NCI-H748 treated with DMSO at 0.1 percent for 48 hours (cell line): ENCODE results near the gene INTS7.

ENCODE experiments used
- DNase-seq: peaks from one replicate; lab custom pipeline; 2025; lab: John Stamatoyannopoulos, UW

INTS7 gene

GRCh38 chr1:211909395-211909794 lies 126.0 kb downstream of the INTS7 start:
- no peak for DNase-seq

DNA sequence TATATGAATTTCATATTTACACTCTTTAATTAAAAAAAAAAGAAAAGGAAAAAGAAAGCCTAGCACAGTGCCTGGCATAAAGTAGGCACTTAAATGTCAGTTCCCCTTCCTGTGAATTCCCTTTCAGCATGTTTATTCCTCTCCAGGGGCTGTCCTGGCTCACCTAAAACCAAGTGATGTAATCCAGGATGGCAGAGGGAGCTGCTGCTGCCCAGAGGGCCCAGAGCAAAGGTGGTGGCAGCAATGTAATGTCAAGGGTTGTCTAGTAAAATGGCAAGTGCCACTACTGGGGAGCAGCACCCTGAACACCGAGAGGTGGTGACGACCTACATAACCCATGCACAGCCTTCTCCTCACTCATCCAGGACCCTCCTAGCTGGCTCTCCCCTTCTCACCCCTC lies 126.4 kb downstream of the INTS7 start:
- no peak for DNase-seq

GRCh38 chr1:211908453-211908852 lies 126.9 kb downstream of the INTS7 start:
- no peak for DNase-seq

DNA sequence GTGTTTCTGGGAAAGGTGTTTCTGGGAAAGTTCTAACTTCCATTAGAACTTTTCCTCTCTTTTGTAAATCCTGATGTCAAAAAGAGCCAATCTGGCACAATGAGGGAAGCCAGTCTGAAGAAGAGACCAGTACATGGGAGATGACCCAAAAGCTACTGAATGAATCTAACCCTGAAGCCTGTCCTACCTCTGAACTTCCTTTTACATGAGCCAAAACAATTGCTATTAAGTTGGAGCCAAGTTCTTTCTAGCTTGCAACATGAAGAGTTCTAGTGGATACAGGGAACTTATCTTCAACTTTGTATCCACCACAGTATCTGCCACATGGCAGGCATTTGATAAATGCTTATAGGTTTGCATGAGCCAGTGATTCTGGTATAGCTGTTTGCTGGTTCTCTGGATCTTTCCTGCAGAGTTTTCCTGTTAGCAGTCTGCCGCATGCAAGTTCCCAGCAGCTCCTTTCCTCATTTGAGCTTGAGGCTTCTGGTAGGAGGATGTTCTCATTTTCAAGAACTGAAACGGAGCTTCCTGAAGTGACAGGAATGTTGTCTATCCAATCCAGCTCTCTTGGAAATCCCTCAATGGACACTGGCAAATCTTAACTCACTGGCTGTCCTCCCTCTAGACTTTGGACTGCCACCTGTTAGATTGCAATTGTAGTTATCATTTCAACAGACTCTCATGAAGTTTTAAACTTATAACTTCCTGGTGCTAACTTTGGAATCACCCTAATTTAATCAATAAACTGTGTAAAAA lies 131.7 kb downstream of the INTS7 start:
- DNase-seq, result no peak

DNA sequence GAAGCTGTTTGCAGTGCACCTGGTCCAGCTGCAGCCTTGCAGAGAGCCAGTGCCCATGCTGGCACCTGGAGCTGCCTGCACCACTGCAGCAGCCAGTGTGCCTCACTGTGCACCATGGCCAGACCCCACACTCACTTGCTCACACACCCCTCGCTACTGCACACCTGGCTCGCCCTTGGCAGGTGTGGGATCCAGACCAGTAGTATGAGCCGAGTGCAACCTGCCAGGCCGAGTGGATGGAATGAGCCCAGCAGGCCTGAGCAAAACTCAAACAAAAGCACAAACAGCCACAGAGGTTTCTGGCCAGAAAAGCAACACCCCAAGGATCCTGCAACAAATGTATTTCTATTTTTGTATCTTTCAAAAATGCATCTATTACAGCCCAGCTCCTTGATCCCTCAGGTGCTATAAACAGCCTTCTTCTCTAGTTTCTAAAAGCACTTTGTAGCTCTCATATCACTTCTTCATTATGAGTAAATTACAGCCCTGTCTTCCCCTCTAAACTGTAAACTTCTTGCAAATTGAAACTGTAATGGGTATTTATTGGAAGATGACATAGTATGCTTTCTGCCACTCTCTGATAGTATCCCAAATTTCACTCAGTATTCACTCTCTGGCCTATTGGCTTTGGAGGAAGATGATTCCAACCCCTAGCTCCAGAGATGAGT lies 132.6 kb downstream of the INTS7 start:
- no peak for DNase-seq

- DNase-seq, result no peak
Measured at GRCh38 chr1:211901945-211902344, 133.4 kb downstream of the INTS7 start.

DNA sequence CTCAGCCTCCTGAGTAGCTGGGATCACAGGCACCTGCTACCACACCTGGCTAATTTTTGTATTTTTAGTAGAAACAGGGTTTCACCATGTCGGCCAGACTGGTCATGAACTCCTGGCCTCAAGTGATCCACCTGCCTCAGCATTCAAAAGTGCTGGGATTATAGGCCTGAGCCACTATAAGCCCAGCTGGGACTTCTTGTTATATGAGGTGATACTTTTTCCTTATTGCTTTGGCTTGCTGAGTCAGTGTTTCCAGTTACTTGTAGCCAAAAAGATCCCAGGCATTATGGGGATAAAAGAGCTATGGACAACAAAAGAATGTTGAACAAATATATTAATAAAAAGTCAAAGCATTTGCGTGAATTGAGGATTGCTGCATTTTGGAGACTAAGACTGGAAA lies 134.9 kb downstream of the INTS7 start:
- no peak for DNase-seq

GRCh38 chr1:211896958-211897357 lies 138.4 kb downstream of the INTS7 start:
- DNase-seq, result peak; percentile 34

DNA sequence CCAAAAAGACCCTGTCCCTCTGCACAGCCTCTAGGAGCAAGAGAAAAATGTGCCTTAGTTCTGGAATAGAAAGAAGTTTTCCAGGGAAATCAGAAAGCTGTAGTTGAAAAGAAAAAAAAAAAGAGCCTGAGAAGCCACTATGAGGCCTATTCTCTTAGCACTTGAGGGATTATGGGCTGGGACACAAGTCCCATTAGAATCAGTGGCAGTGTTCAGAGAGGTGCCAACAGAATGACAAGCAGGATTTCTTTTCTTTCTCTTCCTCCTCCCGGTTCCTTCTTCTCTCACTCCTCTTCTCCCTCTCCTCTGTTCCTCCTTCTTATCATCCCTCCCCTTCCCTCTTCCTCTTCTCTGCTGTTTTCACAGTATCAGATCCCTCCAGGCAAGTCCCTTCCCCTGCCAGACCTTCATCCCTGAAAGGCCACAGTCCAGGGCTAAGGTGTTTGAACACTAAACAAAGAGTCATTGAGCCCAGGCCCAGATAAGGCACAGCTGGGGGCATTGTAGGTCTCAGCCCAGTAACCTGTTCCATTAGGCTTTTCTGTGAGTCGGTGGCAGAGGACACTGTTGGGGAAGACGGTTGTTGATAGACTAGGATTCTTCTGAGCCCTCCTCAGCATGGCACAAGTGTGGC lies 140.1 kb downstream of the INTS7 start:
- no peak for DNase-seq

GRCh38 chr1:211894312-211894711 lies 141.0 kb downstream of the INTS7 start:
- no peak for DNase-seq

- DNase-seq, result no peak
Measured at GRCh38 chr1:211893260-211893659, 142.1 kb downstream of the INTS7 start.

DNA sequence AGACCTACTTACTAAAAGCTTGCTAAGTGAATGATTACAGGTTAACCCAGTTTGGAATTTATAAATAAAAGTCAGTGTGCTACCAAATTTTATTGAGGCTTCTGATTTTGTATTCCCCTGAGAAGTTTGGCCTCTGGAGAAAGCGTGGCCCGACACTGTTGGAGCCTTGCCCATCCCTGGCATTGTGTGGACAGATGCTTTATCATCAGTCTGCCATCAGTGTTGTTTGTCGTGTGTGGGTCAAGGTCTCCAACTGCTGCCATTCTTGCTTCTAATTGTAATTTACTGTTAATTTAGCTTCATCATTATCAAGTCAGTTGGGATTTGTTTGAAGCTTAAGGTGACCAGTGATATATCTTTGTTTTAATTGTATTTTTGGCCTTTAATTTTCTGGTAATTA lies 142.8 kb downstream of the INTS7 start:
- DNase-seq, result peak; percentile 12

DNA sequence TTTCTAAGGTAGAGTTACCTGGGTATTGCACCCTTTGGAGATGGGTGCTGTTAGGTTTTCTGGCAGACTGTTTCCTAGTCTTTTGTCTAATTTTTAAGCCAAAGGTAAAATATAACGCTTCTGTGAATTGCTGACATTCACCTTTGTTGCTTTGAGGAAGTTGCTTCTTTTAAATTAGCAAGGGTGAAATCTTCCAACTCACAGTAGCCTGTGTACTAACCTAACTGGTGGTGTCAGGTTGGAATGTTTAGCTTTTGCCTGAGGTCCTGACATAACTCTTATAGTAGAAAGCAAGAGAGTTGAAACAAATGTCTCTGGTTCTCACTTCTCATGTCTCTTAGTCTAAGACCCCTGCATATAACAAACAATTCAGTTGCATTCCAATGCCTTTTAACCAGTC lies 143.6 kb downstream of the INTS7 start:
- no peak for DNase-seq
